Epithelial cell of proximal tubule (primary cell): ENCODE results near the gene NET1. TPM values are rescaled to one million over a fixed set of nuclear protein-coding genes. Genes with fewer than 3 reads are reported as not detected.

ENCODE experiments used
- DNase-seq: peaks from one replicate; pipeline ENCODE4 v3.0.0-alpha.2; 2011; ENCODE audit warnings: low read depth
- H3K4me3 ChIP-seq: 2 replicates; pipeline ENCODE4 v1.5.1; 2011; ENCODE audit warnings: low read depth, mild to moderate bottlenecking, low read length
- total RNA-seq: library from RNA; depleted of rRNA; stranded (reverse); fragments of >200 nt; gene quantifications from 2 replicates; pipeline ENCODE4 v1.2.3, GENCODE V29; 2015
- TF ChIP-seq, protein P1 (sequence below): conservative IDR thresholded peaks from 2 replicates; pipeline ENCODE4 v1.5.1; 2012; ENCODE audit warnings: low read depth, mild to moderate bottlenecking, low read length

NET1 gene
- total RNA-seq, 1 donor from 2014 or later, result 122 TPM

- no peak for DNase-seq
- TF ChIP-seq, protein P1, sequence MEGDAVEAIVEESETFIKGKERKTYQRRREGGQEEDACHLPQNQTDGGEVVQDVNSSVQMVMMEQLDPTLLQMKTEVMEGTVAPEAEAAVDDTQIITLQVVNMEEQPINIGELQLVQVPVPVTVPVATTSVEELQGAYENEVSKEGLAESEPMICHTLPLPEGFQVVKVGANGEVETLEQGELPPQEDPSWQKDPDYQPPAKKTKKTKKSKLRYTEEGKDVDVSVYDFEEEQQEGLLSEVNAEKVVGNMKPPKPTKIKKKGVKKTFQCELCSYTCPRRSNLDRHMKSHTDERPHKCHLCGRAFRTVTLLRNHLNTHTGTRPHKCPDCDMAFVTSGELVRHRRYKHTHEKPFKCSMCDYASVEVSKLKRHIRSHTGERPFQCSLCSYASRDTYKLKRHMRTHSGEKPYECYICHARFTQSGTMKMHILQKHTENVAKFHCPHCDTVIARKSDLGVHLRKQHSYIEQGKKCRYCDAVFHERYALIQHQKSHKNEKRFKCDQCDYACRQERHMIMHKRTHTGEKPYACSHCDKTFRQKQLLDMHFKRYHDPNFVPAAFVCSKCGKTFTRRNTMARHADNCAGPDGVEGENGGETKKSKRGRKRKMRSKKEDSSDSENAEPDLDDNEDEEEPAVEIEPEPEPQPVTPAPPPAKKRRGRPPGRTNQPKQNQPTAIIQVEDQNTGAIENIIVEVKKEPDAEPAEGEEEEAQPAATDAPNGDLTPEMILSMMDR, result no peak
- H3K4me3 ChIP-seq, result no peak overlapping the region
These were observed 87.9 kb downstream of the NET1 start for GRCh38 chr10:5500162-5500670.

GRCh38 chr10:5500910-5501309 is 88.6 kb downstream of the NET1 start:
- no peak for DNase-seq
- TF ChIP-seq, protein P1, result no peak
- no peak overlapping the region for H3K4me3 ChIP-seq

- TF ChIP-seq, protein P1, result no peak
- no peak overlapping the region for H3K4me3 ChIP-seq
- DNase-seq, result no peak
These were observed 89.7 kb downstream of the NET1 start for GRCh38 chr10:5502061-5502521.

DNA sequence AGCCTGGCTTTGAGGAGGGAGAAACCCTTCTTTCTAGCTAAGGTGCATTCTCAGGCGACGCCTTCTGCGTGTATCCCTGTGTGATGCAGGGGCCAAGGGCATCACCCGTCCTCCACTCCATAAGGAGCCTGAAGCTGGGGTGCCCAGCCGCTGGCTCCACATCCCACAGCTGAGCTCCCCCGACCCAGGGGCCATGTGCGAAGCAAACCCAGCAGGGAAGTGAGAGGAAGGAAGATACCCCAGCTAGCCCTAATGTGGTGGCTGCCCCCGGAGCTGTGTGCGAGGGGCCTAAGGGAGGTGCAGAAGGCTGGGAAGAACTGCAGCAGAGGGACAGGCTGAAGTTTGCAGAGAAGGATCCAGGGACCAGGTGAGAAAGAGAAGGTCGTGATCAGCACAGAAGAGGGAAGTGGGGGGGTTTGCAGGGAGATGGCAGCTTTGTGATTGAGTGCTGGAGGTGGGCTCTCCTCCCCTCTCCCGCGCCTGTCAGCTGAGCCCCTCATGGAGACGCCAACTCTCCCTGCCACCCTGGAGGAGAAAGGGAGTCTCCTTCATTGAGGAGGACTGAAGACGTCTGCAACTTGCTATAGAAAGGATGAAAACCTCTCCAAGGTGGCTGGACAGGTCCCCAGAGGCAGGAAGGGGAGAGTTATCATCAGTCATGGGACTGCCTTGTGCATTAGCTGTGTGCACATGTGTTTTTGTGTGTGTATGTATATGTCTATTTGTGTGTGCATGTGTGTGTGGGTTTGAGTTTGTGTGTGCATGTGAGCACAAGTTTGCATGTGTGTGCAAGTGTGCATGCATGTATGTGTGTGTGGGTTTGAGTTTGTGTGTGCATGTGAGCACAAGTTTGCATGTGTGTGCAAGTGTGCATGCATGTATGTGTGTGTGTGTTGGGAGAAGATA is 90.5 kb downstream of the NET1 start:
- H3K4me3 ChIP-seq, result no peak overlapping the region
- TF ChIP-seq, protein P1, result no peak
- DNase-seq, result no peak

GRCh38 chr10:5503477-5503835 is 91.1 kb downstream of the NET1 start:
- DNase-seq, result no peak
- TF ChIP-seq, protein P1, result no peak
- no peak overlapping the region for H3K4me3 ChIP-seq

DNA sequence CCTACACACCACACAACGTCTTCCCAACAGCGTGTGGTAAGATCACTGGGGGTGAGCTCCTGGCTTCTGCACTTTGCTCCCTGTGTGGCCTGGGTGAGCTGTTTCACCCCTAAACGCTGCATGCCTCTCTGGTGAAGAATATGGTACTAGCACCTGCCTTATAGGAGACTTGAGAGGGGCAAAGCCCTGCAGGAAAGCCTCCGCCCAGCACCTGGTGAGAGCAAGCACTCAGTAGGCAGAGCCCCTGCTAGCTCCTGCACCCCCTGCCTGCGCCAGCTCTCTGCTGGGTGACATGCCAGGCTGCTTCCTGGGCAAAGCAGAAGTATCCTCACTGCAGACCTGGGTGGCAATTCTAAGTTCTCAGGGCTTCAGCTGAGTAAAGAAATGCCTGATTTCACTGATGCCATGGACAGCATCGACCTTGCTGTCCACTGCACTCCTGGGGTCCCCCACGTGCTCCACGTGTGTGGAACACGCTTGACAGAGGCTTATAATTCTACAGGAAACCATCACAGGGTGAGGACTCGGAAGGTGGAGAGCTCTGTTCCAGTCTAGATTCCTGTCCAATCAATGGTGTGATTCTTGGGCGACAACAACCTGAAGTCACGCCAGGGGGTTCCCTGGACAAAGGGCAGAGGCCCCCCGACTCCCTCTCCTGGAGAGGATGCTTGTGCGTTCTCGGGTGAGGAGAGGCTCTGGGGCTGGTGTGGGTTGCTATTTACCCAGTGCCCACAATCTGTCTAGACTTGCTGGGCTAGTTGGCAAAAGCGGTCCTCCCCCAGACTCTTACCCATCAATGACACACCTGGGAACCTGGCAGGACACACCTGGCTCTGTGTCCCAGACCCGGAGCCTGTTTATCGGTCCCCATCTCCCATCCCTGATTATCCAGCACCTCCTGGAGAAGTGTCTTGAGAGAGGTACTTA is 92.1 kb downstream of the NET1 start:
- DNase-seq, result no peak
- TF ChIP-seq, protein P1, result no peak
- no peak overlapping the region for H3K4me3 ChIP-seq
